Astrocyte (in vitro differentiated cells and primary cell): Measurements from ENCODE around the gene ZNF208.

Experiments
- EZH2 ChIP-seq: IDR thresholded peaks from 2 replicates; pipeline ENCODE4 v1.6.1; 2012; ENCODE audit warnings: mild to moderate bottlenecking, low read length, inconsistent platforms; ENCODE audit not compliant: insufficient read depth
- TF ChIP-seq, protein P1 (sequence below): IDR thresholded peaks from 2 replicates; pipeline ENCODE4 v1.5.1; 2011; ENCODE audit warnings: low read depth, mild to moderate bottlenecking, inconsistent platforms, low read length, moderate library complexity; ENCODE audit not compliant: insufficient read depth

- TF ChIP-seq, protein P1, sequence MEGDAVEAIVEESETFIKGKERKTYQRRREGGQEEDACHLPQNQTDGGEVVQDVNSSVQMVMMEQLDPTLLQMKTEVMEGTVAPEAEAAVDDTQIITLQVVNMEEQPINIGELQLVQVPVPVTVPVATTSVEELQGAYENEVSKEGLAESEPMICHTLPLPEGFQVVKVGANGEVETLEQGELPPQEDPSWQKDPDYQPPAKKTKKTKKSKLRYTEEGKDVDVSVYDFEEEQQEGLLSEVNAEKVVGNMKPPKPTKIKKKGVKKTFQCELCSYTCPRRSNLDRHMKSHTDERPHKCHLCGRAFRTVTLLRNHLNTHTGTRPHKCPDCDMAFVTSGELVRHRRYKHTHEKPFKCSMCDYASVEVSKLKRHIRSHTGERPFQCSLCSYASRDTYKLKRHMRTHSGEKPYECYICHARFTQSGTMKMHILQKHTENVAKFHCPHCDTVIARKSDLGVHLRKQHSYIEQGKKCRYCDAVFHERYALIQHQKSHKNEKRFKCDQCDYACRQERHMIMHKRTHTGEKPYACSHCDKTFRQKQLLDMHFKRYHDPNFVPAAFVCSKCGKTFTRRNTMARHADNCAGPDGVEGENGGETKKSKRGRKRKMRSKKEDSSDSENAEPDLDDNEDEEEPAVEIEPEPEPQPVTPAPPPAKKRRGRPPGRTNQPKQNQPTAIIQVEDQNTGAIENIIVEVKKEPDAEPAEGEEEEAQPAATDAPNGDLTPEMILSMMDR, result no peak
- no peak for TF ChIP-seq EZH2
Measured at GRCh38 chr19:21915411-21915810, 95.3 kb downstream of the ZNF208 start.
